Stimulated activated CD8-positive, alpha-beta memory T cell treated with anti-CD3 and anti-CD28 coated beads, Interleukin-15, amount 100 ng/mL, for 24 hours (primary cell): ENCODE results near the gene STAMBP.
"Not testable (repeated sequence)": the region's sequence is repeated elsewhere in the genome, so short reads cannot be mapped to it uniquely, and the experiment has no call there.

ENCODE experiments used
- DNase-seq: peaks from one replicate; pipeline ENCODE4 v3.0.0-alpha.2; 2020; ENCODE audit warnings: low read depth

The STAMBP gene

GRCh38 chr2:73837847-73838585, 9.3 kb downstream of the STAMBP start:
- DNase-seq: no peak

- no peak for DNase-seq
Observed at GRCh38 chr2:73838889-73839534, 10.3 kb downstream of the STAMBP start.

GRCh38 chr2:73839653-73840411, 11.1 kb downstream of the STAMBP start:
- DNase-seq: no peak

GRCh38 chr2:73841912-73842738, 13.4 kb downstream of the STAMBP start:
- DNase-seq: no peak

- DNase-seq: no peak
Observed at GRCh38 chr2:73842739-73843019, 13.9 kb downstream of the STAMBP start.

- no peak for DNase-seq
Observed at GRCh38 chr2:73844087-73844486, 15.3 kb downstream of the STAMBP start.

- DNase-seq: no peak
Observed at GRCh38 chr2:73850009-73850408, 21.2 kb downstream of the STAMBP start.

GRCh38 chr2:73851274-73851673, 22.5 kb downstream of the STAMBP start:
- DNase-seq: no peak

GRCh38 chr2:73852020-73852419, 23.3 kb downstream of the STAMBP start:
- no peak for DNase-seq

GRCh38 chr2:73855526-73855925, 26.8 kb downstream of the STAMBP start:
- no peak for DNase-seq

- DNase-seq: no peak
Observed at GRCh38 chr2:73856214-73856613, 27.5 kb downstream of the STAMBP start.

GRCh38 chr2:73859721-73860586, 31.2 kb downstream of the STAMBP start:
- no peak for DNase-seq

- DNase-seq: no peak
Observed at GRCh38 chr2:73862987-73863386, 34.2 kb downstream of the STAMBP start.

- no peak for DNase-seq
Observed at GRCh38 chr2:73868204-73868978, 39.6 kb downstream of the STAMBP start.

GRCh38 chr2:73870084-73870483, 41.3 kb downstream of the STAMBP start:
- no peak for DNase-seq

- no peak for DNase-seq
Observed at GRCh38 chr2:73877071-73877802, 48.5 kb downstream of the STAMBP start.

GRCh38 chr2:73877984-73878383, 49.2 kb downstream of the STAMBP start:
- not testable (repeated sequence) for DNase-seq

GRCh38 chr2:73885406-73885805, 56.6 kb downstream of the STAMBP start:
- DNase-seq: no peak

- no peak for DNase-seq
Observed at GRCh38 chr2:73886357-73886756, 57.6 kb downstream of the STAMBP start.
